ENCODE data around the gene CLDN5. TPM values are rescaled to one million over a fixed set of nuclear protein-coding genes. Genes with fewer than 3 reads are reported as not detected.

CLDN5 gene
- total and polyA plus RNA-seq, 2 of the 8 experiments (the other 6 are each of a cell fraction or from before 2014, with no cell fraction given) = 1.2 to 1.6 TPM

GRCh38 chr22:19526076-19526701 lies 2.0 kb upstream of the CLDN5 start:
- peaks cover 16% of the 10 kb centered on the region; the same call in 1 of the 2 replicates for H3K23me2 ChIP-seq (ENCODE audit: low read depth, low read length)
- no peak overlapping the region for H2AFZ ChIP-seq (ENCODE audit: low read length)
- no peak overlapping the region for H3K4me2 ChIP-seq (ENCODE audit: insufficient read depth in 1 of 2, low read depth in 2 of 2, low read length in 2 of 2)
- H3K23ac ChIP-seq (ENCODE audit: insufficient read length) = no peak overlapping the region
- H3K9me3 ChIP-seq (ENCODE audit: insufficient read depth in 2 of 2, low read depth in 1 of 2, low read length in 1 of 2) = no peaks in the 10 kb centered on the region
- H3K9ac ChIP-seq (replicated peaks in 1 of 4; ENCODE audit: extremely low read depth in 1 of 4, low read depth in 3 of 4, low read length in 3 of 4) = no peak overlapping the region
- no peak overlapping the region for H3K27ac ChIP-seq (ENCODE audit: low read depth, low read length)
- no peak overlapping the region for H2AK5ac ChIP-seq (ENCODE audit: low read depth, low read length)
- peaks cover 0 to 14% of the 10 kb centered on the region in 2 experiments for H4K20me1 ChIP-seq (replicated peaks in 1 of 2; ENCODE audit: control insufficient read depth in 1 of 2, insufficient read depth in 2 of 2, low read length in 2 of 2)
- no peak overlapping the region for H3K14ac ChIP-seq (ENCODE audit: insufficient read length)
- H3K79me2 ChIP-seq (ENCODE audit: control insufficient read depth in 1 of 2, insufficient read depth in 2 of 2, low read length in 2 of 2) = no peaks in the 10 kb centered on the region
- no peak overlapping the region for H3K18ac ChIP-seq (ENCODE audit: extremely low read depth, low read length)
- H2BK12ac ChIP-seq (ENCODE audit: low read depth, low read length) = no peak overlapping the region
- H4K8ac ChIP-seq (ENCODE audit: extremely low read depth, insufficient read depth, low read length) = no peak overlapping the region
- POLR2A ChIA-PET (ENCODE audit: partially characterized antibody) = interaction anchor here (1.5 kb wide), 1 partner anchor 12 kb away, joined by 3 read pairs; no protein-coding TSS in a partner anchor
- DNase-seq (ENCODE audit: low read depth in 1 of 2, low spot score in 2 of 2) = no peak
- H3K56ac ChIP-seq (replicated peaks; ENCODE audit: insufficient read length, low read depth, low read length) = no peak overlapping the region
- peaks cover 0 to 15% (median 13%) of the 10 kb centered on the region in 4 experiments; a peak in 6 of 7 replicates for H3K4me1 ChIP-seq (replicated peaks in 1 of 4; ENCODE audit: control insufficient read depth in 3 of 4, insufficient read depth in 4 of 4, low read length in 3 of 4)
- H4K91ac ChIP-seq (replicated peaks; ENCODE audit: insufficient read length, low read length) = no peak overlapping the region
- 94% methylated on average over 11 of the region's 11 CpGs; no CpG with 5 or more reads in 1 of the 2 experiments for WGBS, 2 experiments (ENCODE audit: extremely low coverage in 1 of 2, insufficient coverage in 1 of 2, insufficient read length in 1 of 2, insufficient replicate concordance in 2 of 2, low coverage in 1 of 2, low lambda C conversion rate in 2 of 2, missing lambda C conversion rate in 1 of 2)
- H3K79me1 ChIP-seq (ENCODE audit: low read depth, low read length) = no peaks in the 10 kb centered on the region
- H2BK15ac ChIP-seq (ENCODE audit: low read length) = no peak overlapping the region
- CTCF ChIA-PET (ENCODE audit: partially characterized antibody) = interaction anchor here (0.7 to 1.3 kb wide), 4 partner anchors 24 to 106 kb away, joined by 3 to 4 read pairs (median 3); no protein-coding TSS in a partner anchor
- no peak overlapping the region for H2BK120ac ChIP-seq (replicated peaks; ENCODE audit: low read depth, low read length)
- H3K36me3 ChIP-seq (ENCODE audit: control insufficient read depth in 2 of 4, insufficient read depth in 4 of 4, low read length in 3 of 4) = no peaks in the 10 kb centered on the region
- H2BK5ac ChIP-seq (ENCODE audit: low read depth, low read length) = no peak overlapping the region; the same call in 1 of the 2 replicates
- no peak overlapping the region for H3K4ac ChIP-seq (replicated peaks; ENCODE audit: insufficient read length, low read depth, low read length)
- no peak overlapping the region for H4K5ac ChIP-seq (ENCODE audit: insufficient read length, low read depth, low read length)
- no peak for FAIRE-seq
- H3K4me3 ChIP-seq (ENCODE audit: extremely low read depth in 1 of 4, insufficient read depth in 2 of 4, low read depth in 3 of 4, low read length in 4 of 4) = no peak overlapping the region
- peaks cover 0 to 45% (median 35%) of the 10 kb centered on the region in 4 experiments; a peak in 6 of 7 replicates for H3K27me3 ChIP-seq (replicated peaks in 1 of 4; ENCODE audit: control insufficient read depth in 3 of 4, extremely low read depth in 1 of 4, insufficient read depth in 3 of 4, low read length in 3 of 4)
- H2BK20ac ChIP-seq (ENCODE audit: low read length) = no peak overlapping the region
- no peak for TF ChIP-seq BRCA1 (IDR thresholded peaks at IDR 0.05; ENCODE audit: low read depth, low read length)
- TF ChIP-seq CTBP2 (IDR thresholded peaks at IDR 0.05; ENCODE audit: borderline replicate concordance, insufficient read depth, insufficient read length, low read length) = no peak
- no peak for TF ChIP-seq JUND (IDR thresholded peaks at IDR 0.05; ENCODE audit: low read length)
- TF ChIP-seq ZNF274 (IDR thresholded peaks at IDR 0.05; ENCODE audit: borderline replicate concordance, extremely low read depth, low read length) = no peak
- no peak for TF ChIP-seq HDAC6 (IDR thresholded peaks at IDR 0.05; ENCODE audit: low read depth, low read length)
- no peak for TF ChIP-seq KDM4A (IDR thresholded peaks at IDR 0.05; ENCODE audit: low read depth, low read length, severe bottlenecking)
- TF ChIP-seq CBX5 (IDR thresholded peaks at IDR 0.05; ENCODE audit: low read depth, low read length) = no peak
- TF ChIP-seq RFX5 (IDR thresholded peaks at IDR 0.05; ENCODE audit: borderline replicate concordance, low read depth, low read length) = no peak
- no peak for TF ChIP-seq SP1 (IDR thresholded peaks at IDR 0.05; ENCODE audit: low read depth, low read length)
- no peak for TF ChIP-seq GTF2F1 (IDR thresholded peaks at IDR 0.05; ENCODE audit: borderline replicate concordance, low read depth, low read length)

Data from H1 (cell line).